ENCODE data around the gene ALAD. TPM values are rescaled to one million over a fixed set of nuclear protein-coding genes. Genes with fewer than 3 reads are reported as not detected.
"Not testable (repeated sequence)": the region's sequence is repeated elsewhere in the genome, so short reads cannot be mapped to it uniquely, and the experiment has no call there.

The ALAD gene
- total RNA-seq, 3 donors from 2014 or later = 27.4 to 28.5 (median 28.3) TPM

GRCh38 chr9:113389451-113389850 lies 11.6 kb downstream of the ALAD start:
- Histone ChIP-seq H3K4me3 (no peak overlapping the region), H3K36me3 (peaks cover 7% of the 10 kb centered on the region), H3K27ac (no peak overlapping the region), H3K27me3 (no peaks in the 10 kb centered on the region), H3K4me1 (no peaks in the 10 kb centered on the region), H3K9me3 (no peaks in the 10 kb centered on the region)
- intact Hi-C loops (cut with DNase I; ENCODE audit: low total_unique reads) = no loop called here
- no peak for TF ChIP-seq POLR2AphosphoS5 (IDR thresholded peaks at IDR 0.05)
- TF ChIP-seq POLR2A (IDR thresholded peaks at IDR 0.05) = no peak
- no peak for TF ChIP-seq CTCF (IDR thresholded peaks at IDR 0.05)
- DNase-seq (ENCODE audit: low spot score in 2 of 2) = no peak

- TF ChIP-seq POLR2AphosphoS5 (IDR thresholded peaks at IDR 0.05) = no peak
- no peak for TF ChIP-seq POLR2A (IDR thresholded peaks at IDR 0.05)
- no peak for TF ChIP-seq CTCF (IDR thresholded peaks at IDR 0.05)
- Histone ChIP-seq H3K27me3 (no peaks in the 10 kb centered on the region), H3K36me3 (peaks cover 7% of the 10 kb centered on the region), H3K9me3 (no peaks in the 10 kb centered on the region), H3K4me1 (no peaks in the 10 kb centered on the region), H3K4me3 (no peak overlapping the region), H3K27ac (no peak overlapping the region)
- intact Hi-C loops (cut with DNase I; ENCODE audit: low total_unique reads) = no loop called here
- DNase-seq (ENCODE audit: low spot score in 2 of 2) = no peak
These were observed 12.3 kb downstream of the ALAD start for GRCh38 chr9:113388833-113389232.

GRCh38 chr9:113387560-113388230 lies 13.4 kb downstream of the ALAD start:
- H3K9me3 ChIP-seq = no peaks in the 10 kb centered on the region
- H3K27me3 ChIP-seq = no peaks in the 10 kb centered on the region
- H3K4me3 ChIP-seq = no peak overlapping the region
- H3K27ac ChIP-seq = no peak overlapping the region
- no peaks in the 10 kb centered on the region for H3K4me1 ChIP-seq
- DNase-seq (ENCODE audit: low spot score in 2 of 2) = no peak
- peaks cover 7% of the 10 kb centered on the region for H3K36me3 ChIP-seq
- intact Hi-C loops (cut with DNase I; ENCODE audit: low total_unique reads) = no loop called here
- TF ChIP-seq CTCF (IDR thresholded peaks at IDR 0.05) (no peak), POLR2A (IDR thresholded peaks at IDR 0.05) (no peak), POLR2AphosphoS5 (IDR thresholded peaks at IDR 0.05) (no peak)

- H3K27ac ChIP-seq = no peak overlapping the region
- no peak overlapping the region for H3K4me3 ChIP-seq
- H3K9me3 ChIP-seq = no peaks in the 10 kb centered on the region
- DNase-seq (ENCODE audit: low spot score in 2 of 2) = no peak
- no peaks in the 10 kb centered on the region for H3K27me3 ChIP-seq
- no peak for TF ChIP-seq CTCF (IDR thresholded peaks at IDR 0.05)
- no peak for TF ChIP-seq POLR2AphosphoS5 (IDR thresholded peaks at IDR 0.05)
- no peak for TF ChIP-seq POLR2A (IDR thresholded peaks at IDR 0.05)
- intact Hi-C loops (cut with DNase I; ENCODE audit: low total_unique reads) = no loop called here
- peaks cover 0 to 4% of the 10 kb centered on the region in 2 donors for H3K4me1 ChIP-seq
- H3K36me3 ChIP-seq = peaks cover 7% of the 10 kb centered on the region
These were observed 14.3 kb downstream of the ALAD start for GRCh38 chr9:113386571-113387393.

GRCh38 chr9:113381909-113382411 lies 19.1 kb downstream of the ALAD start:
- intact Hi-C loops (cut with DNase I; ENCODE audit: low total_unique reads) = no loop called here
- TF ChIP-seq POLR2AphosphoS5 (IDR thresholded peaks at IDR 0.05) = peak in 1 of 3 donors; percentile 34
- no peak for TF ChIP-seq CTCF (IDR thresholded peaks at IDR 0.05)
- H3K27ac ChIP-seq = peak overlapping the region; percentile 85
- H3K4me1 ChIP-seq = peaks cover 0 to 4% of the 10 kb centered on the region in 2 donors
- peak in 1 of 2 donors; percentile 71 for DNase-seq (ENCODE audit: low spot score in 2 of 2)
- H3K9me3 ChIP-seq = no peaks in the 10 kb centered on the region
- no peaks in the 10 kb centered on the region for H3K36me3 ChIP-seq
- no peak overlapping the region for H3K4me3 ChIP-seq
- no peaks in the 10 kb centered on the region for H3K27me3 ChIP-seq

GRCh38 chr9:113381441-113381840 lies 19.6 kb downstream of the ALAD start:
- H3K36me3 ChIP-seq; H3K4me1 ChIP-seq; DNase-seq (ENCODE audit: low spot score in 2 of 2); H3K9me3 ChIP-seq; H3K4me3 ChIP-seq; H3K27me3 ChIP-seq; intact Hi-C loops (cut with DNase I; ENCODE audit: low total_unique reads): not testable (repeated sequence)
- peak overlapping the region; percentile 85 for H3K27ac ChIP-seq
